ENCODE data around the gene KCTD12.

- TF ChIP-seq CTCF (IDR thresholded peaks at IDR 0.05; ENCODE audit: insufficient read depth, low read length) (no peak), SPI1 (IDR thresholded peaks at IDR 0.05; ENCODE audit: borderline replicate concordance, low read depth) (no peak), REST (IDR thresholded peaks at IDR 0.05; ENCODE audit: insufficient replicate concordance, low read depth) (no peak), POLR2AphosphoS5 (IDR thresholded peaks at IDR 0.05; ENCODE audit: low read depth) (no peak), GABPA (IDR thresholded peaks at IDR 0.05; ENCODE audit: low read depth) (no peak)
These were observed 35.3 kb upstream of the KCTD12 start for GRCh38 chr13:76921516-76921915.

All from HL-60 (cell line).